RPMI8226 (cell line): ENCODE results near the gene KRT2.
A peak's percentile ranks its signal among the peaks of the same experiment; 100 is the strongest.

Experiments
- DNase-seq: peaks from one replicate; pipeline ENCODE4 v3.0.0-alpha.2; 2015

Gene KRT2

GRCh38 chr12:52662918-52663229, 10.9 kb upstream of the KRT2 start:
- DNase-seq: no peak

GRCh38 chr12:52662093-52662917, 10.3 kb upstream of the KRT2 start:
- no peak for DNase-seq

- DNase-seq: no peak
These were observed 9.7 kb upstream of the KRT2 start for GRCh38 chr12:52661668-52662067.

- DNase-seq: no peak
These were observed 9.0 kb upstream of the KRT2 start for GRCh38 chr12:52660934-52661499.

- no peak for DNase-seq
These were observed 7.9 kb upstream of the KRT2 start for GRCh38 chr12:52659951-52660350.

DNA sequence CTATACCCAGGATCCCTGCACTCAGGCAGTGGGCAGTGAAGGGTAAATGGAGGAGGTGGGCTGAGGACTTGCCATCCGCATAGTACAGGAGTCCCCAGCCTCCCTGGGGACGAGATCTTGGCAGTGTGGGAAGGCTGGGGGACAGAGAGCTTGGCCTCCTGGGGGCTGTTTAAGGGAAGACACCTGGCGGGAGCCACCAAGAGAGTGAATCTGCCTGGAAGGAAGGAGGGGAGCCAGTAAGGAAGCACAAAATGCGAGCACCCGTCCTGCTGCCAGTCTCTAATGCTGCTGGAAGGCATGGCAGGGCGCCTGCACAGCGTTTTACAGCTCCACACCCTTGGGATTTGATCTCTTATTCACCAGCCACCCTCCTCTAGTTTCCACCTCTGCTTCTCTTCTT, 7.4 kb upstream of the KRT2 start:
- no peak for DNase-seq

GRCh38 chr12:52658196-52658595, 6.2 kb upstream of the KRT2 start:
- DNase-seq: no peak

DNA sequence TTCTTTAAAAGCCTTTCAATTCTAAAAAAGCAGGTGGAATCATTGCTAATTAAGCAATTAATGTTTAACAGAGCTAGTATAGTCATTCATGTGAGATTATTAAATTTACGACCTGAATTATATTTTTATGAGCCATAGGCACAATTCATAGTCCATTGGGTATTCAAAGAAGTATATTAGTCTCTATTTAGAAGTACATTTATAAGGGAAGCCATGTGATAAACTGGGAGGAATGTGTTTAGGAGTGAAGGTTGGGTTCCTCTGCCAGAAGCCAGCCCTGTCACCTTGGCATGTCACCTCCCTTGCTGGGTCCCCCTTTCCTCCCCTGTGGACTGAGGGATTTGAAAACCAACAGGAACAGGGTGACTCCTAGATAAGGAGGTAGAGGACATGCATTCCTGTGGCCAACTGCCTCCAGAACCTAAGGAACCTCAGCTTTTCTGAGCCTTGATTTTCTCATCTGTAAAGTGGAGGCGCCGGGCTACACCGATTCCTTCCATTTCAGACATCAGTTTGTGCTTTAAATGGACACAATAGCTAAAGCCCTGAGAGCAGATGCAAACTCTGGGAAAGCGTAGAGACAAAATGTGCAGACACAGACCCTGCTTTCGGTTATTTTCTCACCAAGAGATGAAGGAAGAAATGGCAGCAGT, 5.4 kb upstream of the KRT2 start:
- DNase-seq: no peak

- DNase-seq: no peak
These were observed 4.6 kb upstream of the KRT2 start for GRCh38 chr12:52656616-52657015.

DNA sequence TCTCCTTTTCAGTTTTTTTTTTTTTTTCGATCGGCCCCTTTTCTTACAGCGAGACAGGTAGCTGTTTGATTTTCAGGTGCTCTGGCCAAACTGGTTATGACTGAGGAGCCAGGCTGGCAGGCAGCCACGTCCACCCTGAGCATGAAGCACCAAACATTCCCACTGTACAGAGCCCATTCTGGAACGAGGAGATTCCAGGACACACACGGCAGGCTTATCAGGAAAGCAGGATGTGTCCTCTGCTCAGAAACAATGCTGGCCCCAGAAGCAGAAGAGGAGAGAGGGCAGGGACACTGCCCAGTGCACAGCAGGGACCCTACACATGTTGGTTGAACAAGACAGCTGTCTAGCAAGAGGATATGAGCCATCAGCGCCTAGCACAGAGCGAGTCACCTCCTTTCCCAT, 3.7 kb upstream of the KRT2 start:
- DNase-seq: no peak

DNA sequence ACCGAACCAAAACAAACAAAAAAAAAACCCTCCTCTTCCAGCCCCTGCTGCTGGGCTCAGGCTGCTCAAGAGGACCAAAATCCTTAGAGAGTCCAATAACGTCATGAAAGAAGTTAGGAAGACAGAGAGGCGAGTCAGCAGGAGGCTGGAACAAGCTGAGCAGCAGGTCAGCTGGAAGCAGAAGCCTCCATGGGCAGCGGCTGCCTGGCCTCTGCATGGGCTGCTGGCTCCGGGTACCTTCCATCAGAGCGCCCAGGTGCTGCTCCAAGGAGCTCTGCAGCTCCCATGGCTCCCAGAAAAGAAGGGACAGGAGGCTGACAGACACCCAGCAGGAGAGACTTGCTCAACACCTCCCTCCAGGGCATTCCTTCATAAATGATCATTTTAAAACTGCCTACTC, 3.2 kb upstream of the KRT2 start:
- DNase-seq: no peak

- DNase-seq: peak; percentile 62
These were observed 1.4 kb downstream of the KRT2 start for GRCh38 chr12:52650520-52651081.

- no peak for DNase-seq
These were observed 2.9 kb downstream of the KRT2 start for GRCh38 chr12:52649066-52649465.

DNA sequence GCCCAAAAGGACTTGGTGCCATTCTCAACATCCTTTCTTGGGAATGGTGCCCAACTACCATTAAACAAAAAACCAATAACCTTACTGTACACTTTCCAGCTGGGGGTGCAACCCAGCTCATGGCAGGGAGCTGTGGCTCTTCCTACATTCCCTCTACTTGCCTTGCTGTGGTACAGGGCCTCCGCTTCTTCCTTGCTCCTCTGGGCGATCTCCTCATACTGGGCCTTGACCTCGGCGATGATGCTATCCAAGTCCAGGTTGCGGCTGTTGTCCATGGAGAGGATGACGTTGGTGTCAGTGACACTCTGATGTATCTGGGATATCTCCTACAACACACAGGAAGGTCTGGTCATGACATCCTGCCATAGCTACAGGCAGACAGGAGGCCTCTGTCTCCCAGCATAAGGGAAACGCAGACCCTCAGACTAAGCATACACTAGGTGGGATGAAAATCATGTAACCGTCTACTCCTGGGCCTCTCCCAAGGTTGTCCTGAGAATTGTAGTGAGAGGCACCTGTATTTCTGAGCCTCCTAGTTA, 3.9 kb downstream of the KRT2 start:
- no peak for DNase-seq

GRCh38 chr12:52647601-52648000, 4.4 kb downstream of the KRT2 start:
- no peak for DNase-seq

GRCh38 chr12:52646613-52647012, 5.4 kb downstream of the KRT2 start:
- no peak for DNase-seq

DNA sequence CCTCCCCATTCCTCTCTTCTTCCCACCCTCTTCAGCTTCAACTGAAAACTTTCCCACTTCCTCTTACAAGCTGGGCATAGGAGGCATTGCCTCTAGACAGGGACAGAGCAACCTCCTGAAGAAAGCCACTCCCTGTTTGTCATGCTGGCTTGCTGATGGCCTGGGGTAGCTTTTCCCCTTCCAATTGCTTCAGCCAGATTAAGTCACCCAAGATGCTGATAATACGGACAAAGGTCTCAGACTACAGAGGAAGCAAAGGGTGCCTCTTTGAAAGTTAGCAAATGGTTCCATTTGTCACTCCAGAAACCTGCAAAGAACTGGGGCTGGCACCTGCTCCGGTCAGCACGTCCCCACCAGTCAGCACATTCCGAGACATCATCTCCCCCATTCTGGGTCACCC, 6.0 kb downstream of the KRT2 start:
- DNase-seq: no peak

DNA sequence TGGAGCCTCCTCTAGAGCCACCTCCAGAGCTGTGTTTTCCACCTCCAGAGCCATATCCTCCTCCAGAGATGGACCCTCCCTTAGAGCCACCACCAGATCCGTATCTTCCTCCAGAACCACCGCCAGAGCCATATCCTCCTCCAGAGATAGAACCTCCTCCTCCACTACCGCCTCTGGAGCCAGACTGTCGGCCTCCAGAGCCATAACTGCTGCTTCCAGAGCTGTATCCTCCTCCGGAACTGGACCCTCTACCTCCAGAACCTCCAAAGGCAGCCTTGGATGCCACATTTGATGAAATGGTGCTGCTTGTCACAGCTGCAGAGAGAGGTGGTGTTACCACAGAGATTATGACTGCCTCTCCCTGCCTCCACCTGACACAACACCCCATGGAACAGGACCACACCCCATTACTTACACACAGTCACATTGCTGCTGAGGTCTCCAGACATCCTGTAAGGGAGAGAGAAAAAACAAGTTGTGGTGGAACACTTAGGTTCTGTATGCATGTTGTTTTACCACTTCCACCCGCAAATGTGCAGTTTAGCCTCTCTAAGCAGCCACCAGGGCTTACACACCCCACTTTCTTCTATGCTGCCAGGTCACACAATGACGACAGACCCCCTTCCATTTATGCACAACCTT, 6.8 kb downstream of the KRT2 start:
- no peak for DNase-seq

- DNase-seq: no peak
These were observed 8.0 kb downstream of the KRT2 start for GRCh38 chr12:52644078-52644415.

GRCh38 chr12:52643233-52644077, 8.6 kb downstream of the KRT2 start:
- DNase-seq: no peak

DNA sequence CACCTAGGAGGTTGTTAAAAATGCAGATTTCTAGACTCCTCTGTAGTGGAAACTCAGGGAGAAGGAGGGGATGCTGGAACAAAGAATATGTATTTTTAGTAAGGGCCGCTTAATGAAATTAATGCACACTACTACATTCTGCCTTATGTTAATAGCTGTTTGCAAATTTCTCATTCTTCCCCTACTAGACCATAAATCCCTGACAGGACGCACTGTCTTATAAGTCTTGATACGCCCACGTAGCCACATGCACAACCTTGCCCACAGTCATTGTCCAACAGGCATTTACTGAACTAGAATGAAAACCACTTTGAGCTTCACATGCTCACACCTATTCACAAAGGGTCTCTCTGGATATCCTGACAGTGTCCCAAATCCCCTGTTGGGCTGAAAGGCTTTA, 10.5 kb downstream of the KRT2 start:
- no peak for DNase-seq

DNA sequence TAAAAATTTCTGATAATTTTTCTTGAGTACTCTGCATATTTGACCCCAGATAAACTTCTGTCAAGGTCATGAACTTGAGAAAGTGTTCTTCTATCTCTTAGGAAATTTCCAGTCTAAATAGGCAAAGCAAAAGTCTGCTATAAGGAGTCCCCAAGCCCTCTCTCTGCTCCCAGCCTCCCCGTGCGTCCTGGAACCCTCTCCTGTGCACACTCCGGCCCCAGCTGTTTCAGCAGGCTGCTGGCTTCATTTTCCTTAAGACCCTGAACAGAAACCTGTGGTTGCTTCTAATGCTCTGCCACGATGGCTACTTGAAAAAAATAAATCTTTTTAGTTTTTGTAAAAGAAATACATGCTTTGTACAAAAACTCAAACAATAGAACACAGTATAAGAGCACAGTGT, 14.7 kb downstream of the KRT2 start:
- DNase-seq: no peak
